ENCODE results near the gene LRRC57. TPM values are rescaled to one million over a fixed set of nuclear protein-coding genes. Genes with fewer than 3 reads are reported as not detected.
A peak's percentile ranks its signal among the peaks of the same experiment; 100 is the strongest.

The LRRC57 gene
- total and polyA plus RNA-seq, 2 of the 13 experiments (the other 11 are each of a cell fraction or from before 2014, with no cell fraction given) = 5.8 to 14.8 TPM

DNA sequence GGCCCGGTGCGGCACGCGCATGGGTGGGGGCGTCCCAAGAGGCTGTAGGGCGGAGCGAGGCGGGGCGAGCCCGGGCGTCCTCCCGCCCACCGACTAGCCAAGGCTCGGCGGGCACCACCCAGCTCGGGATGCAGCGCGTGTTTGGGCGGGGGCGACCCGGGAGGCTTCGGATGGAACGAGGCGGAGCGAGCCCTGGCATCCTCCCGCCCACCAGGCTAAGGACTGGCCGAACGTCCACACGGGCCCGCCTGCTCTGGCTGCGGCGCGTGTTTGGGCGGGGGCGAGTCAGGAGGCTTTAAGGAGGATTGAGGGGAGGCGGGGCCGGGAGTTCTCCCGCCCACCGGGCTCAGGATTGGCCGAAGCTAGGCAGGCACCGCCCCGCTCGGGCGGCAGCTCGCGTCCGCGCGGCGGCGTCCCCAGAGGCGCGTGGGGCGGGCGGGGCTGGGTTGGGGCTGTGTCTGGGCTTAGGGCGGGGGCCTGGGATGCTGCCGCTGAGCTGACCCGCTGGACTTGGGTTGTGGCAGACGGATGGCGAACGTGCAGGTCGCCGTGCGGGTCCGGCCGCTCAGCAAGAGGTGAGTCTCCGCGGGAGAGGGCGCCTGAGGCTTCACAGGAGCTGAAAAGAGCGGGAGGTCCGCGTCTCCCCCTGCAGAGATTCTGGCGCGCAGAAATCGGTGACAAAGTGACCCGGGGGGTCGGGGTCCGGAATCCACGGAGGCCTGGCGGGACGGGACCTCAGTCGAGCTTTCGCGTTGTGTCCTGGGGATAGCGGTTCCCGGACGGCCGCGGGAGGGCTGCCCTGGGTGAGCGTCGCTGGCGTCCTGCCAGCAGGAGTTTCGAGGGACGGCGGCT lies 26.8 kb upstream of the LRRC57 start, which contains the start of gene STARD9 (continued):
- no peak for TF ChIP-seq JARID2 (CRISPR knock-in tag; IDR thresholded peaks at IDR 0.05; ENCODE audit: insufficient replicate concordance)
- no peak for TF ChIP-seq ZBTB21 (CRISPR knock-in tag; IDR thresholded peaks at IDR 0.05)
- TF ChIP-seq, protein P1, sequence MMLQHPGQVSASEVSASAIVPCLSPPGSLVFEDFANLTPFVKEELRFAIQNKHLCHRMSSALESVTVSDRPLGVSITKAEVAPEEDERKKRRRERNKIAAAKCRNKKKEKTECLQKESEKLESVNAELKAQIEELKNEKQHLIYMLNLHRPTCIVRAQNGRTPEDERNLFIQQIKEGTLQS (CRISPR knock-in tag; IDR thresholded peaks at IDR 0.05) = no peak
- TF ChIP-seq ZNF703 (CRISPR knock-in tag; IDR thresholded peaks at IDR 0.05; ENCODE audit: borderline replicate concordance) = no peak; the same call in 1 of the 2 replicates
- TF ChIP-seq DMAP1 (CRISPR knock-in tag; IDR thresholded peaks at IDR 0.05) = peak; percentile 33; the same call in 1 of the 2 replicates
- TF ChIP-seq SIX4 (CRISPR knock-in tag; IDR thresholded peaks at IDR 0.05) = no peak
- TF ChIP-seq ZSCAN22 (CRISPR knock-in tag; IDR thresholded peaks at IDR 0.05) = 0 out of 2 replicates have a peak, but pooled peaks have one; percentile 37
- no peak for TF ChIP-seq HNF1A (IDR thresholded peaks at IDR 0.05; ENCODE audit: low read depth)
- no peak for TF ChIP-seq HNF1A (CRISPR knock-in tag; IDR thresholded peaks at IDR 0.05; ENCODE audit: borderline replicate concordance)
- peak; percentile 82; the same call in 1 of the 2 replicates for TF ChIP-seq ZNF775 (CRISPR knock-in tag; IDR thresholded peaks at IDR 0.05; ENCODE audit: borderline replicate concordance)
- TF ChIP-seq ZNF256 (CRISPR knock-in tag; conservative IDR thresholded peaks at IDR 0.05) = no peak
- no peak for TF ChIP-seq ZNF432 (CRISPR knock-in tag; IDR thresholded peaks at IDR 0.05; ENCODE audit: borderline replicate concordance)
- TF ChIP-seq TMF1 (CRISPR knock-in tag; IDR thresholded peaks at IDR 0.05; ENCODE audit: low read depth) = no peak
- TF ChIP-seq, protein P2, sequence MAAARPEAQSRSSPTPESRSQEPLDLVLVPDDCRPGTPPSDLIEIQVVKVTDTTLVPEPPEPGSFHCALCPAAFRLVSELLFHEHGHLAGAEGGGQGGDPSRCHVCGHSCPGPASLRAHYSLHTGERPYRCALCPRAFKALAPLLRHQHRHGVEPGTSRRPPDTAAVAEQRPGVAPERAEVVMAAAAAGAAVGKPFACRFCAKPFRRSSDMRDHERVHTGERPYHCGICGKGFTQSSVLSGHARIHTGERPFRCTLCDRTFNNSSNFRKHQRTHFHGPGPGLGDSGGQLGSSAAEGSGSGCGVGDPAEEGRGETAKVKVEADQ (CRISPR knock-in tag; IDR thresholded peaks at IDR 0.05; ENCODE audit: borderline replicate concordance) = no peak
- TF ChIP-seq, protein P3, sequence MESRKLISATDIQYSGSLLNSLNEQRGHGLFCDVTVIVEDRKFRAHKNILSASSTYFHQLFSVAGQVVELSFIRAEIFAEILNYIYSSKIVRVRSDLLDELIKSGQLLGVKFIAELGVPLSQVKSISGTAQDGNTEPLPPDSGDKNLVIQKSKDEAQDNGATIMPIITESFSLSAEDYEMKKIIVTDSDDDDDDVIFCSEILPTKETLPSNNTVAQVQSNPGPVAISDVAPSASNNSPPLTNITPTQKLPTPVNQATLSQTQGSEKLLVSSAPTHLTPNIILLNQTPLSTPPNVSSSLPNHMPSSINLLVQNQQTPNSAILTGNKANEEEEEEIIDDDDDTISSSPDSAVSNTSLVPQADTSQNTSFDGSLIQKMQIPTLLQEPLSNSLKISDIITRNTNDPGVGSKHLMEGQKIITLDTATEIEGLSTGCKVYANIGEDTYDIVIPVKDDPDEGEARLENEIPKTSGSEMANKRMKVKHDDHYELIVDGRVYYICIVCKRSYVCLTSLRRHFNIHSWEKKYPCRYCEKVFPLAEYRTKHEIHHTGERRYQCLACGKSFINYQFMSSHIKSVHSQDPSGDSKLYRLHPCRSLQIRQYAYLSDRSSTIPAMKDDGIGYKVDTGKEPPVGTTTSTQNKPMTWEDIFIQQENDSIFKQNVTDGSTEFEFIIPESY (CRISPR knock-in tag; IDR thresholded peaks at IDR 0.05) = 0 out of 2 replicates have a peak, but pooled peaks have one; percentile 25
- no peak for TF ChIP-seq NBN (conservative IDR thresholded peaks at IDR 0.05)
- 0 out of 2 replicates have a peak, but pooled peaks have one; percentile 39 for TF ChIP-seq MED13 (CRISPR knock-in tag; IDR thresholded peaks at IDR 0.05)
- TF ChIP-seq JDP2 (CRISPR knock-in tag; IDR thresholded peaks at IDR 0.05; ENCODE audit: borderline replicate concordance) = no peak
- TF ChIP-seq ZNF572 (CRISPR knock-in tag; IDR thresholded peaks at IDR 0.05) = 0 out of 2 replicates have a peak, but pooled peaks have one; percentile 42
- no peak for TF ChIP-seq HHEX (CRISPR knock-in tag; IDR thresholded peaks at IDR 0.05)
- TF ChIP-seq THAP8 (CRISPR knock-in tag; IDR thresholded peaks at IDR 0.05; ENCODE audit: borderline replicate concordance) = peak; percentile 88; the same call in 1 of the 2 replicates
- TF ChIP-seq ZNF670 (CRISPR knock-in tag; IDR thresholded peaks at IDR 0.05; ENCODE audit: borderline replicate concordance) = peak; percentile 5

Data from HepG2 (cell line).